ENCODE measurements around the gene FARS2.

The FARS2 gene
- 19.5 to 35.6 (median 29.5) reads per million in 9 experiments for total RNA-seq

GRCh38 chr6:5260661-5261544 lies at the start of gene FARS2, which contains the start of gene LYRM4:
TSS of gene FARS2 (plus strand) at chr6:5261513.
TSS of gene LYRM4 (minus strand) at chr6:5260950. CDS start at chr6:5260733, 217 bp downstream.
- peak; percentile 91 to 95 (median 95) for DNase-seq
- ATAC-seq (replicated peaks), result peak; percentile 77
- H3K36me3 Mint-ChIP-seq (ENCODE audit: insufficient read depth), result peaks cover 28% of the 10 kb centered on the region
- H3K4me1 Mint-ChIP-seq (ENCODE audit: low read depth in 2 of 2), result peaks cover 17 to 22% of the 10 kb centered on the region in 2 donors
- H3K9me3 Mint-ChIP-seq, result no peaks in the 10 kb centered on the region
- H3K27me3 Mint-ChIP-seq, result no peaks in the 10 kb centered on the region
- H3K27ac Mint-ChIP-seq, result peak within 1 kb of the TSS; percentile 99 to 100
- H3K4me3 Mint-ChIP-seq, result peak within 1 kb of the TSS; percentile 89 to 97

GRCh38 chr6:5213836-5214235 lies 47.5 kb upstream of the FARS2 start:
- Mint-ChIP-seq H3K27me3 (no peaks in the 10 kb centered on the region), H3K36me3 (ENCODE audit: insufficient read depth) (no peaks in the 10 kb centered on the region), H3K4me1 (ENCODE audit: low read depth in 2 of 2) (peaks cover 0 to 4% of the 10 kb centered on the region in 2 donors), H3K9me3 (no peaks in the 10 kb centered on the region), H3K27ac (no peak overlapping the region), H3K4me3 (no peak overlapping the region)
- ATAC-seq (replicated peaks) (no peak), DNase-seq (no peak)

GRCh38 chr6:5214570-5215052 lies 46.7 kb upstream of the FARS2 start:
- Mint-ChIP-seq H3K36me3 (ENCODE audit: insufficient read depth) (no peaks in the 10 kb centered on the region), H3K9me3 (no peaks in the 10 kb centered on the region), H3K4me1 (ENCODE audit: low read depth in 2 of 2) (peaks cover 0 to 4% of the 10 kb centered on the region in 2 donors), H3K27ac (no peak overlapping the region), H3K4me3 (no peak overlapping the region), H3K27me3 (no peaks in the 10 kb centered on the region)
- DNase-seq, result no peak
- no peak for ATAC-seq (replicated peaks)

- Mint-ChIP-seq H3K27me3 (no peaks in the 10 kb centered on the region), H3K27ac (no peak overlapping the region), H3K4me1 (ENCODE audit: low read depth in 2 of 2) (peaks cover 0 to 4% of the 10 kb centered on the region in 2 donors), H3K4me3 (no peak overlapping the region), H3K36me3 (ENCODE audit: insufficient read depth) (no peaks in the 10 kb centered on the region), H3K9me3 (no peaks in the 10 kb centered on the region)
- ATAC-seq (replicated peaks) (no peak), DNase-seq (no peak)
Measured at GRCh38 chr6:5215159-5215558, 46.2 kb upstream of the FARS2 start.

- Mint-ChIP-seq H3K4me1 (ENCODE audit: low read depth in 2 of 2) (peaks cover 0 to 4% of the 10 kb centered on the region in 2 donors), H3K4me3 (no peak overlapping the region), H3K9me3 (no peaks in the 10 kb centered on the region), H3K27ac (no peak overlapping the region), H3K27me3 (no peaks in the 10 kb centered on the region), H3K36me3 (ENCODE audit: insufficient read depth) (no peaks in the 10 kb centered on the region)
- ATAC-seq (replicated peaks), result no peak
- DNase-seq, result no peak
Measured at GRCh38 chr6:5215799-5216198, 45.5 kb upstream of the FARS2 start.

- no peak overlapping the region for H3K27ac Mint-ChIP-seq
- DNase-seq, result no peak
- no peaks in the 10 kb centered on the region for H3K9me3 Mint-ChIP-seq
- no peak for ATAC-seq (replicated peaks)
- no peaks in the 10 kb centered on the region for H3K36me3 Mint-ChIP-seq (ENCODE audit: insufficient read depth)
- no peaks in the 10 kb centered on the region for H3K4me1 Mint-ChIP-seq (ENCODE audit: low read depth in 2 of 2)
- H3K27me3 Mint-ChIP-seq, result no peaks in the 10 kb centered on the region
- no peak overlapping the region for H3K4me3 Mint-ChIP-seq
Measured at GRCh38 chr6:5217356-5217755, 44.0 kb upstream of the FARS2 start.

- Mint-ChIP-seq H3K9me3 (no peaks in the 10 kb centered on the region), H3K27ac (no peak overlapping the region), H3K4me3 (no peak overlapping the region), H3K36me3 (ENCODE audit: insufficient read depth) (no peaks in the 10 kb centered on the region), H3K4me1 (ENCODE audit: low read depth in 2 of 2) (no peaks in the 10 kb centered on the region), H3K27me3 (no peaks in the 10 kb centered on the region)
- ATAC-seq (replicated peaks), result no peak
- no peak for DNase-seq
Measured at GRCh38 chr6:5219011-5219691, 42.2 kb upstream of the FARS2 start.

GRCh38 chr6:5220443-5220842 lies 40.9 kb upstream of the FARS2 start:
- no peaks in the 10 kb centered on the region for H3K9me3 Mint-ChIP-seq
- no peaks in the 10 kb centered on the region for H3K36me3 Mint-ChIP-seq (ENCODE audit: insufficient read depth)
- H3K4me3 Mint-ChIP-seq, result no peak overlapping the region
- H3K4me1 Mint-ChIP-seq (ENCODE audit: low read depth in 2 of 2), result no peaks in the 10 kb centered on the region
- ATAC-seq (replicated peaks), result no peak
- H3K27me3 Mint-ChIP-seq, result no peaks in the 10 kb centered on the region
- peak overlapping the region in 1 of 2 donors; percentile 26 for H3K27ac Mint-ChIP-seq
- no peak for DNase-seq

- H3K36me3 Mint-ChIP-seq (ENCODE audit: insufficient read depth), result no peaks in the 10 kb centered on the region
- DNase-seq, result no peak
- H3K27me3 Mint-ChIP-seq, result no peaks in the 10 kb centered on the region
- no peaks in the 10 kb centered on the region for H3K9me3 Mint-ChIP-seq
- H3K4me3 Mint-ChIP-seq, result no peak overlapping the region
- ATAC-seq (replicated peaks), result no peak
- no peak overlapping the region for H3K27ac Mint-ChIP-seq
- no peaks in the 10 kb centered on the region for H3K4me1 Mint-ChIP-seq (ENCODE audit: low read depth in 2 of 2)
Measured at GRCh38 chr6:5223309-5223708, 38.0 kb upstream of the FARS2 start.

- DNase-seq (no peak), ATAC-seq (replicated peaks) (no peak)
- Mint-ChIP-seq H3K4me1 (ENCODE audit: low read depth in 2 of 2) (no peaks in the 10 kb centered on the region), H3K36me3 (ENCODE audit: insufficient read depth) (no peaks in the 10 kb centered on the region), H3K27me3 (no peaks in the 10 kb centered on the region), H3K4me3 (no peak overlapping the region), H3K9me3 (no peaks in the 10 kb centered on the region), H3K27ac (no peak overlapping the region)
Measured at GRCh38 chr6:5229356-5229755, 32.0 kb upstream of the FARS2 start.

GRCh38 chr6:5230081-5230480 lies 31.2 kb upstream of the FARS2 start:
- Mint-ChIP-seq H3K9me3 (no peaks in the 10 kb centered on the region), H3K27me3 (no peaks in the 10 kb centered on the region), H3K4me1 (ENCODE audit: low read depth in 2 of 2) (no peaks in the 10 kb centered on the region), H3K4me3 (no peak overlapping the region), H3K36me3 (ENCODE audit: insufficient read depth) (no peaks in the 10 kb centered on the region), H3K27ac (no peak overlapping the region)
- DNase-seq, result no peak
- no peak for ATAC-seq (replicated peaks)

GRCh38 chr6:5231289-5231688 lies 30.0 kb upstream of the FARS2 start:
- DNase-seq (no peak), ATAC-seq (replicated peaks) (no peak)
- H3K4me3 Mint-ChIP-seq, result no peak overlapping the region
- no peaks in the 10 kb centered on the region for H3K9me3 Mint-ChIP-seq
- no peak overlapping the region for H3K27ac Mint-ChIP-seq
- no peaks in the 10 kb centered on the region for H3K4me1 Mint-ChIP-seq (ENCODE audit: low read depth in 2 of 2)
- H3K36me3 Mint-ChIP-seq (ENCODE audit: insufficient read depth), result no peaks in the 10 kb centered on the region
- H3K27me3 Mint-ChIP-seq, result no peaks in the 10 kb centered on the region

- Mint-ChIP-seq H3K36me3 (ENCODE audit: insufficient read depth) (no peaks in the 10 kb centered on the region), H3K4me1 (ENCODE audit: low read depth in 2 of 2) (no peaks in the 10 kb centered on the region), H3K4me3 (no peak overlapping the region), H3K27me3 (no peaks in the 10 kb centered on the region), H3K27ac (no peak overlapping the region), H3K9me3 (no peaks in the 10 kb centered on the region)
- ATAC-seq (replicated peaks), result no peak
- DNase-seq, result no peak
Measured at GRCh38 chr6:5234874-5235273, 26.4 kb upstream of the FARS2 start.

GRCh38 chr6:5235830-5236229 lies 25.5 kb upstream of the FARS2 start:
- no peaks in the 10 kb centered on the region for H3K9me3 Mint-ChIP-seq
- H3K27ac Mint-ChIP-seq, result no peak overlapping the region
- no peak overlapping the region for H3K4me3 Mint-ChIP-seq
- no peaks in the 10 kb centered on the region for H3K4me1 Mint-ChIP-seq (ENCODE audit: low read depth in 2 of 2)
- no peaks in the 10 kb centered on the region for H3K36me3 Mint-ChIP-seq (ENCODE audit: insufficient read depth)
- ATAC-seq (replicated peaks) (no peak), DNase-seq (no peak)
- no peaks in the 10 kb centered on the region for H3K27me3 Mint-ChIP-seq

Measured in effector memory CD8-positive, alpha-beta T cell (primary cell).